Measurements from ENCODE around the gene CCDC57.
A peak's percentile ranks its signal among the peaks of the same experiment; 100 is the strongest.

The CCDC57 gene

DNA sequence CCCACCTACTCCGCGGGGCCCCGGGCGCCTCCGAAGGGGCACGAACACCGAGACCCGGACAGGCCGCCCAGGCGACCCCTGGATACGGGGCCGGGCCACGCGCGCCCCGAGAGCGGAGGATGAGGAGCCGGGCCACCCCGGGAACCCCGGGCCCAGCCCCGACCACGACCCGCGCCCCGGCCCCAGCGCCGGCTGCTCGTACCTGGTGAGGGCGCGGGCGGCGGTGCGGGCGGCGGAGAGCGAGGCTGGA is 114.8 kb downstream of the CCDC57 start:
- Histone ChIP-seq H4K20me1 (ENCODE audit: insufficient read depth, low read length) (peaks cover 6% of the 10 kb centered on the region; the same call in 1 of the 2 replicates), H3K27ac (ENCODE audit: low read length) (peak overlapping the region; percentile 56; the same call in 1 of the 2 replicates), H3K4me1 (ENCODE audit: low read length) (peaks cover 17% of the 10 kb centered on the region), H3K79me2 (ENCODE audit: low read length) (peaks cover 50% of the 10 kb centered on the region), H3F3A (ENCODE audit: insufficient read depth, low read length) (0 out of 2 replicates have a peak, but pooled peaks cover 6% of the 10 kb centered on the region), H2AFZ (ENCODE audit: low read length) (no peak overlapping the region), H3K4me2 (ENCODE audit: low read depth, low read length) (peak overlapping the region; percentile 99; the same call in 1 of the 2 replicates), H3K4me3 (ENCODE audit: low read length) (peak overlapping the region; percentile 91), H3K9me2 (replicated peaks; ENCODE audit: insufficient read depth, low read length) (no peaks in the 10 kb centered on the region), H3K9me3 (replicated peaks; ENCODE audit: insufficient read depth, low read length) (no peaks in the 10 kb centered on the region), H3K9ac (ENCODE audit: low read length) (peak overlapping the region; percentile 90), H3K36me3 (replicated peaks; ENCODE audit: insufficient read depth, low read length) (peaks cover 9% of the 10 kb centered on the region), H3K27me3 (replicated peaks; ENCODE audit: insufficient read depth, low read length) (no peaks in the 10 kb centered on the region)
- TF ChIP-seq EZH2 (optimal IDR thresholded peaks at IDR 0.05; ENCODE audit: low read depth, low read length) (no peak), EZH2phosphoT487 (IDR thresholded peaks at IDR 0.05; ENCODE audit: low read length) (no peak)
- TF ChIP-seq, protein P1, sequence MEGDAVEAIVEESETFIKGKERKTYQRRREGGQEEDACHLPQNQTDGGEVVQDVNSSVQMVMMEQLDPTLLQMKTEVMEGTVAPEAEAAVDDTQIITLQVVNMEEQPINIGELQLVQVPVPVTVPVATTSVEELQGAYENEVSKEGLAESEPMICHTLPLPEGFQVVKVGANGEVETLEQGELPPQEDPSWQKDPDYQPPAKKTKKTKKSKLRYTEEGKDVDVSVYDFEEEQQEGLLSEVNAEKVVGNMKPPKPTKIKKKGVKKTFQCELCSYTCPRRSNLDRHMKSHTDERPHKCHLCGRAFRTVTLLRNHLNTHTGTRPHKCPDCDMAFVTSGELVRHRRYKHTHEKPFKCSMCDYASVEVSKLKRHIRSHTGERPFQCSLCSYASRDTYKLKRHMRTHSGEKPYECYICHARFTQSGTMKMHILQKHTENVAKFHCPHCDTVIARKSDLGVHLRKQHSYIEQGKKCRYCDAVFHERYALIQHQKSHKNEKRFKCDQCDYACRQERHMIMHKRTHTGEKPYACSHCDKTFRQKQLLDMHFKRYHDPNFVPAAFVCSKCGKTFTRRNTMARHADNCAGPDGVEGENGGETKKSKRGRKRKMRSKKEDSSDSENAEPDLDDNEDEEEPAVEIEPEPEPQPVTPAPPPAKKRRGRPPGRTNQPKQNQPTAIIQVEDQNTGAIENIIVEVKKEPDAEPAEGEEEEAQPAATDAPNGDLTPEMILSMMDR (IDR thresholded peaks at IDR 0.05; ENCODE audit: low read length): no peak
- no peak for DNase-seq

DNA sequence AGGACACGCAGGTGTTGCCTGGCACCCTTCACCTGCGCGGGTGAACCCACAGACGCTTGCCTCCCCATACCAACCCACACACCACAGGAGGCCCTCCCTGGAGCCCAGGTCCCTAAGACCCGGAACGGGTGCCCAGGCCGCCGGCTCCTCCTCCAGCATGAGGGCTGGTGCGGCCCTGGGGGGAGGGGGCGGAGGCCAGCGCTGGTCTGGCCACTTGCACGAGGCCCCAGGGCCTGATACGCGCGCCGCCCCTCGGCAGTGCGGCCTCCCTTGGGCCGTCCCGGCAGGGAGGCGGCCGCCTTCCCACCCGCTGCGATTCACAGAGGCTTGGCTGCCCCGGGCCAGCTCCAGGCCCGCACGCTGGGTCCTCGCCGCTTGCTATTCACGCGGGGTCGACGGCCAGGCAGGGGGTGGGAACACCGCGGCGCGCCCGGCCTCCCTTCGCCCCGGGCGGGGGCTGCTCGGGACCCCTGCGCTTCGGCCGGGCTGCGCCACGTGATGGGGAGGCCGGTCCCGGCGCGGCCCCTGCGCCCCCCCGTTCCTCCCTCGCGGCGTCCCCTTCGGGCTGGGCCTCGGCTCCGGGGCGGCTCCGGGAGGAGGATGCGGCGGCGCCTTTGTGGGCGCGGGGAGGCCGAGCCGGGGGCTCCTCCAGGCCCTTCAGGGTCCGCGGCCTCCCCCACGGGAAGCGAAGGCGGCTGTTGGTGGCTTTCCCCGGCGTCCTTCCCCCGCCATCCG is 115.3 kb downstream of the CCDC57 start:
- peak; percentile 30 for DNase-seq
- Histone ChIP-seq H3K9ac (ENCODE audit: low read length) (peak overlapping the region; percentile 90), H2AFZ (ENCODE audit: low read length) (no peak overlapping the region), H3K27me3 (replicated peaks; ENCODE audit: insufficient read depth, low read length) (no peaks in the 10 kb centered on the region), H3K36me3 (replicated peaks; ENCODE audit: insufficient read depth, low read length) (peaks cover 9% of the 10 kb centered on the region), H4K20me1 (ENCODE audit: insufficient read depth, low read length) (peaks cover 6% of the 10 kb centered on the region; the same call in 1 of the 2 replicates), H3K4me3 (ENCODE audit: low read length) (peak overlapping the region; percentile 91), H3K9me2 (replicated peaks; ENCODE audit: insufficient read depth, low read length) (no peaks in the 10 kb centered on the region), H3K4me1 (ENCODE audit: low read length) (peaks cover 17% of the 10 kb centered on the region), H3F3A (ENCODE audit: insufficient read depth, low read length) (0 out of 2 replicates have a peak, but pooled peaks cover 6% of the 10 kb centered on the region), H3K79me2 (ENCODE audit: low read length) (peaks cover 51% of the 10 kb centered on the region), H3K27ac (ENCODE audit: low read length) (peak overlapping the region; percentile 56; the same call in 1 of the 2 replicates), H3K9me3 (replicated peaks; ENCODE audit: insufficient read depth, low read length) (no peaks in the 10 kb centered on the region), H3K4me2 (ENCODE audit: low read depth, low read length) (peak overlapping the region; percentile 99)
- TF ChIP-seq EZH2phosphoT487 (IDR thresholded peaks at IDR 0.05; ENCODE audit: low read length) (no peak), EZH2 (optimal IDR thresholded peaks at IDR 0.05; ENCODE audit: low read depth, low read length) (no peak)
- TF ChIP-seq, protein P1 (IDR thresholded peaks at IDR 0.05; ENCODE audit: low read length): no peak

DNA sequence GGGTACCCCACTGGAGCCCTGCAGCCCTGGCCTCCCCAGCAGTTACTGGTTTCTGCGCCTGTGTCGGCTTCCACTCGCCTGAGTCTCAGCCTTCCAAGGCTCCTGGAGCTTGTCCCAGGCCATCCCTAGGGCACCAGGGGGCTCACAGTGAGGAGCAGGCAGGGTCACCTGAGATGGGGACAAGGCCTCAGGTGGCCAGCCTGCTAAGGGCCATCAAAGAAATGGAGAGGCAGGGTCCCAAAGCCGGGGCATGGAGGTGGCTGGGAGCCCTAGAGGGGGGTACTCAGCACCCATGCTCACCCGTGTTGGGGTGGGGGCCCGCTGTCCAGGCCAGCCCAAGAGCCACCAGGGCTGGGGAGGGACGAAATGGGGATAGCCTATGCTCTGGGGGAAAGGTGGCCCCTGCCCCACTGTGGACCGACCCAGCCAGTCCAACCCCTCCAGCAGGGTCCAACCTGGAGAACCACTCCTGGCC is 115.9 kb downstream of the CCDC57 start:
- peaks cover 9% of the 10 kb centered on the region for H3K36me3 ChIP-seq (replicated peaks; ENCODE audit: insufficient read depth, low read length)

More for the DNA sequence above, 115.9 kb downstream of the CCDC57 start:
- Histone ChIP-seq H3K9me3 (replicated peaks; ENCODE audit: insufficient read depth, low read length) (no peaks in the 10 kb centered on the region), H2AFZ (ENCODE audit: low read length) (no peak overlapping the region), H3F3A (ENCODE audit: insufficient read depth, low read length) (0 out of 2 replicates have a peak, but pooled peaks cover 6% of the 10 kb centered on the region), H3K4me1 (ENCODE audit: low read length) (peaks cover 17% of the 10 kb centered on the region), H3K4me2 (ENCODE audit: low read depth, low read length) (peak overlapping the region; percentile 99), H4K20me1 (ENCODE audit: insufficient read depth, low read length) (peaks cover 6% of the 10 kb centered on the region; the same call in 1 of the 2 replicates), H3K27ac (ENCODE audit: low read length) (no peak overlapping the region; the same call in 1 of the 2 replicates), H3K9me2 (replicated peaks; ENCODE audit: insufficient read depth, low read length) (no peaks in the 10 kb centered on the region), H3K9ac (ENCODE audit: low read length) (peak overlapping the region; percentile 90), H3K79me2 (ENCODE audit: low read length) (peaks cover 53% of the 10 kb centered on the region), H3K4me3 (ENCODE audit: low read length) (peak overlapping the region; percentile 91), H3K27me3 (replicated peaks; ENCODE audit: insufficient read depth, low read length) (no peaks in the 10 kb centered on the region)
- TF ChIP-seq, protein P1 (IDR thresholded peaks at IDR 0.05; ENCODE audit: low read length): no peak
- TF ChIP-seq EZH2 (optimal IDR thresholded peaks at IDR 0.05; ENCODE audit: low read depth, low read length): no peak
- TF ChIP-seq EZH2phosphoT487 (IDR thresholded peaks at IDR 0.05; ENCODE audit: low read length): no peak
- DNase-seq: no peak

Data from MM.1S (cell line).